HT-29 (cell line): ENCODE data around the gene ADAMTS16. TPM values are rescaled to one million over a fixed set of nuclear protein-coding genes. Genes with fewer than 3 reads are reported as not detected.
A peak's percentile ranks its signal among the peaks of the same experiment; 100 is the strongest.

Source experiments
- DNase-seq: peaks from one replicate; pipeline ENCODE4 v3.0.0-alpha.2; 2015; ENCODE audit warnings: low spot score
- total RNA-seq: library from RNA; depleted of rRNA; stranded (reverse); fragments of >200 nt; shearing (Covaris generic); gene quantifications from 2 replicates; pipeline ENCODE4 v1.2.3, GENCODE V29; 2014

The ADAMTS16 gene
- total RNA-seq, 1 experiment from 2014 or later, result not detected

GRCh38 chr5:5278815-5279381 lies 138.8 kb downstream of the ADAMTS16 start:
- no peak for DNase-seq

- no peak for DNase-seq
These were observed 145.8 kb downstream of the ADAMTS16 start for GRCh38 chr5:5285906-5286305.

GRCh38 chr5:5287419-5287818 lies 147.3 kb downstream of the ADAMTS16 start:
- no peak for DNase-seq

GRCh38 chr5:5288201-5288600 lies 148.1 kb downstream of the ADAMTS16 start:
- no peak for DNase-seq

- DNase-seq, result no peak
These were observed 149.4 kb downstream of the ADAMTS16 start for GRCh38 chr5:5289537-5289936.

- DNase-seq, result no peak
These were observed 150.7 kb downstream of the ADAMTS16 start for GRCh38 chr5:5290674-5291334.

- no peak for DNase-seq
These were observed 151.2 kb downstream of the ADAMTS16 start for GRCh38 chr5:5291357-5291756.

- no peak for DNase-seq
These were observed 152.9 kb downstream of the ADAMTS16 start for GRCh38 chr5:5293029-5293428.

- DNase-seq, result no peak
These were observed 154.3 kb downstream of the ADAMTS16 start for GRCh38 chr5:5294429-5294828.

GRCh38 chr5:5295351-5295750 lies 155.2 kb downstream of the ADAMTS16 start:
- no peak for DNase-seq

GRCh38 chr5:5296051-5296450 lies 155.9 kb downstream of the ADAMTS16 start:
- DNase-seq, result no peak

- no peak for DNase-seq
These were observed 157.4 kb downstream of the ADAMTS16 start for GRCh38 chr5:5297432-5298067.

- no peak for DNase-seq
These were observed 158.0 kb downstream of the ADAMTS16 start for GRCh38 chr5:5298068-5298633.

GRCh38 chr5:5298841-5299541 lies 158.9 kb downstream of the ADAMTS16 start:
- no peak for DNase-seq

- DNase-seq, result no peak
These were observed 161.0 kb downstream of the ADAMTS16 start for GRCh38 chr5:5301176-5301575.

- DNase-seq, result no peak
These were observed 162.1 kb downstream of the ADAMTS16 start for GRCh38 chr5:5302201-5302600.

GRCh38 chr5:5303242-5303641 lies 163.1 kb downstream of the ADAMTS16 start:
- DNase-seq, result no peak

GRCh38 chr5:5304361-5305020 lies 164.4 kb downstream of the ADAMTS16 start:
- no peak for DNase-seq

- DNase-seq, result no peak
These were observed 166.6 kb downstream of the ADAMTS16 start for GRCh38 chr5:5306696-5307095.

GRCh38 chr5:5308319-5308718 lies 168.2 kb downstream of the ADAMTS16 start:
- DNase-seq, result no peak

GRCh38 chr5:5309645-5310044 lies 169.5 kb downstream of the ADAMTS16 start:
- peak; percentile 28 for DNase-seq
